WERI-Rb-1 (cell line): Measurements from ENCODE around the gene NEFH.
"Not testable (repeated sequence)": the region's sequence is repeated elsewhere in the genome, so short reads cannot be mapped to it uniquely, and the experiment has no call there.

ENCODE experiments used
- DNase-seq: peaks from one replicate; pipeline ENCODE4 v3.0.0-alpha.2; 2020
- H3K27ac ChIP-seq: fragments of 250-450 bp; sonication (Bioruptor Pico); 2 replicates; pipeline ENCODE4 v1.5.1; 2020; ENCODE audit warnings: mild to moderate bottlenecking, moderate library complexity
- H3K27me3 ChIP-seq: fragments of 250-450 bp; sonication (Bioruptor Pico); 2 replicates; pipeline ENCODE4 v1.5.1; 2021; ENCODE audit warnings: mild to moderate bottlenecking, low read depth, moderate library complexity; ENCODE audit not compliant: insufficient read depth, severe bottlenecking
- H3K36me3 ChIP-seq: fragments of 250-450 bp; sonication (Bioruptor Pico); 2 replicates; pipeline ENCODE4 v1.5.1; 2020; ENCODE audit warnings: mild to moderate bottlenecking, moderate library complexity
- H3K4me3 ChIP-seq: 2 replicates; pipeline ENCODE4 v1.5.1; 2011; ENCODE audit warnings: low read depth, mild to moderate bottlenecking, control low read depth, low read length
- H3K9me3 ChIP-seq: fragments of 250-450 bp; sonication (Bioruptor Pico); 2 replicates; pipeline ENCODE4 v1.5.1; 2021; ENCODE audit warnings: mild to moderate bottlenecking, moderate library complexity; ENCODE audit not compliant: severe bottlenecking
- CTCF ChIP-seq: IDR thresholded peaks from 2 replicates; pipeline ENCODE4 v1.5.1; 2011; ENCODE audit warnings: low read depth, mild to moderate bottlenecking, control low read depth, inconsistent platforms, low read length

Gene NEFH

GRCh38 chr22:29482726-29483125, 2.7 kb downstream of the NEFH start:
- H3K27ac ChIP-seq = no peak overlapping the region
- H3K27me3 ChIP-seq = no peaks in the 10 kb centered on the region

GRCh38 chr22:29483254-29483653, 3.2 kb downstream of the NEFH start:
- Histone ChIP-seq H3K9me3 (no peaks in the 10 kb centered on the region), H3K36me3 (no peaks in the 10 kb centered on the region), H3K27ac (no peak overlapping the region), H3K4me3 (no peak overlapping the region), H3K27me3 (no peaks in the 10 kb centered on the region)
- no peak for DNase-seq
- no peak for TF ChIP-seq CTCF

More at GRCh38 chr22:29482726-29483125, 2.7 kb downstream of the NEFH start:
- no peak for TF ChIP-seq CTCF
- Histone ChIP-seq H3K9me3 (no peaks in the 10 kb centered on the region), H3K36me3 (no peaks in the 10 kb centered on the region), H3K4me3 (no peak overlapping the region)
- no peak for DNase-seq

GRCh38 chr22:29484642-29485041, 4.6 kb downstream of the NEFH start:
- DNase-seq = no peak
- Histone ChIP-seq H3K4me3 (no peak overlapping the region), H3K36me3 (no peaks in the 10 kb centered on the region), H3K27me3 (no peaks in the 10 kb centered on the region), H3K27ac (no peak overlapping the region), H3K9me3 (no peaks in the 10 kb centered on the region)
- TF ChIP-seq CTCF = no peak

- no peak for DNase-seq
- Histone ChIP-seq H3K27me3 (no peaks in the 10 kb centered on the region), H3K4me3 (no peak overlapping the region), H3K27ac (no peak overlapping the region), H3K9me3 (no peaks in the 10 kb centered on the region), H3K36me3 (no peaks in the 10 kb centered on the region)
- TF ChIP-seq CTCF = no peak
Measured at GRCh38 chr22:29485448-29485847, 5.4 kb downstream of the NEFH start.

GRCh38 chr22:29487426-29487986, 7.5 kb downstream of the NEFH start:
- Histone ChIP-seq H3K9me3 (no peaks in the 10 kb centered on the region), H3K27me3 (no peaks in the 10 kb centered on the region), H3K4me3 (no peak overlapping the region), H3K27ac (no peak overlapping the region), H3K36me3 (no peaks in the 10 kb centered on the region)
- no peak for DNase-seq
- no peak for TF ChIP-seq CTCF

GRCh38 chr22:29489127-29489780, 9.2 kb downstream of the NEFH start:
- H3K27me3 ChIP-seq, H3K4me3 ChIP-seq, DNase-seq, H3K9me3 ChIP-seq, H3K27ac ChIP-seq, H3K36me3 ChIP-seq: not testable (repeated sequence)
